ENCODE measurements around the gene RADIL. TPM values are rescaled to one million over a fixed set of nuclear protein-coding genes. Genes with fewer than 3 reads are reported as not detected.
A peak's percentile ranks its signal among the peaks of the same experiment; 100 is the strongest.

RADIL gene
- total and polyA plus RNA-seq, 9 of the 15 experiments (the other 6 are each of a cell fraction or from before 2014, with no cell fraction given) = 0.06 to 8.1 (median 1.9) TPM; not detected in 1

GRCh38 chr7:4861227-4861626 is 22.3 kb downstream of the RADIL start:
- no TSS peak for BruUV-seq (replicated peaks)
- ATAC-seq = no peak
- H2AFZ ChIP-seq (ENCODE audit: low read depth, low read length) = no peak overlapping the region

GRCh38 chr7:4857189-4857588 is 26.3 kb downstream of the RADIL start:
- BruUV-seq (replicated peaks) = no TSS peak
- Histone ChIP-seq H3K9me3 (replicated peaks; ENCODE audit: control insufficient read depth, insufficient read depth, low read depth, low read length) (0 out of 2 replicates have a peak, but pooled peaks cover under 1% of the 10 kb centered on the region), H2AFZ (ENCODE audit: low read depth, low read length) (no peak overlapping the region), H3K27me3 (ENCODE audit: control insufficient read depth in 2 of 2, insufficient read depth in 2 of 2, low read length in 2 of 2) (no peaks in the 10 kb centered on the region), H3K36me3 (ENCODE audit: control insufficient read depth, insufficient read depth, low read length) (no peaks in the 10 kb centered on the region), H3K9ac (ENCODE audit: insufficient read depth in 1 of 2, low read depth in 2 of 2, low read length in 2 of 2) (no peak overlapping the region), H3K4me1 (replicated peaks in 1 of 2; ENCODE audit: control insufficient read depth in 2 of 2, insufficient read depth in 2 of 2, low read length in 2 of 2) (0 out of 5 replicates have a peak, but pooled peaks cover 0 to under 1% of the 10 kb centered on the region in 2 experiments), H3K79me2 (ENCODE audit: control insufficient read depth, insufficient read depth, low read length) (no peaks in the 10 kb centered on the region), H4K20me1 (replicated peaks; ENCODE audit: control insufficient read depth, insufficient read depth, low read length) (no peaks in the 10 kb centered on the region), H3K9me1 (ENCODE audit: control insufficient read depth, insufficient read depth, low read length) (no peaks in the 10 kb centered on the region), H3K4me2 (ENCODE audit: insufficient read depth, low read length) (no peak overlapping the region), H3K27ac (ENCODE audit: extremely low read depth, low read depth, low read length) (no peak overlapping the region), H3K4me3 (no peak overlapping the region)
- in situ Hi-C loops (cut with MboI) (no loop called here), intact Hi-C loops (cut with micrococcal nuclease) (no loop called here)
- ChIA-PET CTCF (ENCODE audit: low intra/inter-chr PET ratio) (no interaction called here), POLR2A (interaction anchor here (0.9 kb wide), 1 partner anchor 25 kb away, joined by 3 read pairs; no protein-coding TSS in a partner anchor)
- 25% methylated on average over 3 of the region's 3 CpGs for WGBS (ENCODE audit: insufficient coverage, low coverage, missing lambda C conversion rate)
- DNase-seq (ENCODE audit: extremely low read depth in 1 of 4, low spot score in 3 of 4) (no peak), FAIRE-seq (peak; percentile 35), ATAC-seq (no peak)
- TF ChIP-seq XRCC3 (IDR thresholded peaks at IDR 0.05) (no peak), FOXA1 (IDR thresholded peaks at IDR 0.05; ENCODE audit: borderline replicate concordance) (no peak), SP1 (CRISPR knock-in tag; IDR thresholded peaks at IDR 0.05) (no peak), MLX (CRISPR knock-in tag; conservative IDR thresholded peaks at IDR 0.05) (no peak), SRSF1 (IDR thresholded peaks at IDR 0.05; ENCODE audit: low read depth, low read length) (no peak), ZNF253 (CRISPR knock-in tag; conservative IDR thresholded peaks at IDR 0.05) (no peak), GATAD2A (IDR thresholded peaks at IDR 0.05) (no peak), UBTF (IDR thresholded peaks at IDR 0.05; ENCODE audit: borderline replicate concordance in 1 of 2, low read depth in 2 of 2, low read length in 2 of 2) (no peak), POU5F1 (IDR thresholded peaks at IDR 0.05; ENCODE audit: borderline replicate concordance, low read depth, low read length, partially characterized antibody) (no peak)

More at GRCh38 chr7:4861227-4861626, 22.3 kb downstream of the RADIL start:
- Histone ChIP-seq H4K20me1 (replicated peaks; ENCODE audit: control insufficient read depth, insufficient read depth, low read length) (no peaks in the 10 kb centered on the region), H3K9me1 (ENCODE audit: control insufficient read depth, insufficient read depth, low read length) (no peaks in the 10 kb centered on the region), H3K27me3 (ENCODE audit: control insufficient read depth in 2 of 2, insufficient read depth in 2 of 2, low read length in 2 of 2) (no peaks in the 10 kb centered on the region), H3K27ac (ENCODE audit: extremely low read depth, low read depth, low read length) (no peak overlapping the region), H3K9ac (ENCODE audit: insufficient read depth in 1 of 2, low read depth in 2 of 2, low read length in 2 of 2) (no peak overlapping the region), H3K79me2 (ENCODE audit: control insufficient read depth, insufficient read depth, low read length) (no peaks in the 10 kb centered on the region), H3K36me3 (ENCODE audit: control insufficient read depth, insufficient read depth, low read length) (no peaks in the 10 kb centered on the region), H3K4me2 (ENCODE audit: insufficient read depth, low read length) (no peak overlapping the region), H3K4me1 (replicated peaks in 1 of 2; ENCODE audit: control insufficient read depth in 2 of 2, insufficient read depth in 2 of 2, low read length in 2 of 2) (no peaks in the 10 kb centered on the region), H3K4me3 (no peak overlapping the region), H3K9me3 (replicated peaks; ENCODE audit: control insufficient read depth, insufficient read depth, low read depth, low read length) (0 out of 2 replicates have a peak, but pooled peaks cover 2% of the 10 kb centered on the region)
- ChIA-PET POLR2A (no interaction called here), CTCF (ENCODE audit: low intra/inter-chr PET ratio) (no interaction called here)
- DNase-seq (ENCODE audit: extremely low read depth in 1 of 4, low spot score in 3 of 4) (no peak), FAIRE-seq (no peak)
- TF ChIP-seq KAT7 (CRISPR knock-in tag; IDR thresholded peaks at IDR 0.05; ENCODE audit: borderline replicate concordance) (no peak), ZNF41 (CRISPR knock-in tag; conservative IDR thresholded peaks at IDR 0.05) (no peak), BCOR (IDR thresholded peaks at IDR 0.05) (no peak), E2F5 (CRISPR knock-in tag; IDR thresholded peaks at IDR 0.05) (no peak), DPF2 (IDR thresholded peaks at IDR 0.05) (no peak), MCM5 (IDR thresholded peaks at IDR 0.05; ENCODE audit: low read depth) (no peak), C11orf30 (IDR thresholded peaks at IDR 0.05; ENCODE audit: low read depth) (no peak)
- WGBS (ENCODE audit: insufficient coverage, low coverage, missing lambda C conversion rate) = 75% methylated on average over 11 of the region's 11 CpGs
- in situ Hi-C loops (cut with MboI) = no loop called here
- intact Hi-C loops (cut with micrococcal nuclease) = no loop called here
